SIG-M5 treated with dmso at 0.1 percent for 504 hours (cell line): Measurements from ENCODE around the gene AK5.

Experiments used
- DNase-seq: peaks from one replicate; lab custom pipeline; 2025; ENCODE audit not compliant: unreplicated experiment; lab: John Stamatoyannopoulos, UW

AK5 gene

GRCh38 chr1:77583483-77583882, 301.7 kb downstream of the AK5 start:
- no peak for DNase-seq

- no peak for DNase-seq
These were observed 303.1 kb downstream of the AK5 start for GRCh38 chr1:77584884-77585283.

GRCh38 chr1:77585610-77586314, 303.9 kb downstream of the AK5 start:
- no peak for DNase-seq

GRCh38 chr1:77589231-77589630, 307.4 kb downstream of the AK5 start:
- no peak for DNase-seq

GRCh38 chr1:77590651-77591050, 308.8 kb downstream of the AK5 start:
- peak; percentile 26 for DNase-seq

GRCh38 chr1:77592906-77593305, 311.1 kb downstream of the AK5 start:
- DNase-seq: no peak

GRCh38 chr1:77594366-77595112, 312.7 kb downstream of the AK5 start:
- no peak for DNase-seq

GRCh38 chr1:77597310-77597709, 315.5 kb downstream of the AK5 start:
- DNase-seq: no peak

- peak; percentile 50 for DNase-seq
These were observed 323.6 kb downstream of the AK5 start for GRCh38 chr1:77605246-77606026.

- no peak for DNase-seq
These were observed 327.1 kb downstream of the AK5 start for GRCh38 chr1:77608893-77609292.
